Aorta (tissue), 5 donors: ENCODE results near the gene SRGAP1. TPM values are rescaled to one million over a fixed set of nuclear protein-coding genes. Genes with fewer than 3 reads are reported as not detected.
"Not testable (repeated sequence)": the region's sequence is repeated elsewhere in the genome, so short reads cannot be mapped to it uniquely, and the experiment has no call there.

Source experiments
- ATAC-seq: fragments of 200-7000 bp; cut with Tn5 transposase; one replicate; pipeline ENCODE4 v1.9.1; 2022; ENCODE audit warnings: moderate library complexity; ENCODE audit not compliant: low FRiP score
- DNase-seq, 2 donors: peaks; one replicate each; pipeline ENCODE4 v3.0.0-alpha.2; 2020
- H3K27ac ChIP-seq, 2 donors: one replicate each; pipeline ENCODE4 v1.5.1; 2013; ENCODE audit warnings: low read length in 2 of 2, mild to moderate bottlenecking in 2 of 2, moderate library complexity in 2 of 2, control low read depth in 1 of 2, inconsistent platforms in 1 of 2, low read depth in 1 of 2
- H3K27me3 ChIP-seq, 2 donors: one replicate each; pipeline ENCODE4 v1.6.1; 2013; ENCODE audit warnings: control low read depth in 1 of 2, low read length in 1 of 2, mild to moderate bottlenecking in 1 of 2, moderate library complexity in 1 of 2; ENCODE audit not compliant: insufficient read depth in 2 of 2, control insufficient read depth in 1 of 2
- H3K36me3 ChIP-seq, 2 donors: one replicate each; pipeline ENCODE4 v1.6.1; 2013; ENCODE audit warnings: control low read depth in 1 of 2, low read length in 1 of 2, mild to moderate bottlenecking in 1 of 2; ENCODE audit not compliant: insufficient read depth in 2 of 2, control insufficient read depth in 1 of 2
- H3K4me1 ChIP-seq, 2 donors: one replicate each; pipeline ENCODE4 v1.6.1; 2013; ENCODE audit warnings: low read length in 2 of 2, control low read depth in 1 of 2, mild to moderate bottlenecking in 1 of 2, moderate library complexity in 1 of 2; ENCODE audit not compliant: insufficient read depth in 2 of 2, control insufficient read depth in 1 of 2
- H3K4me3 ChIP-seq, 2 donors: one replicate each; pipeline ENCODE4 v1.5.1; 2013; ENCODE audit warnings: low read length in 2 of 2, control low read depth in 1 of 2, mild to moderate bottlenecking in 1 of 2
- H3K9me3 ChIP-seq: one replicate; pipeline ENCODE4 v1.6.1; 2013; ENCODE audit warnings: mild to moderate bottlenecking, low read length; ENCODE audit not compliant: control insufficient read depth
- WGBS, 2 donors: extraction: QIAGEN DNeasy Blood & Tissue Kit; methylation state at CpG; one replicate each; pipeline ENCODE4 v1.1.7; 2013; 5-methylcytosine and 5-hydroxymethylcytosine counted together
- intact Hi-C, 2 donors: fragments of 100-400 bp; cut with DNase I; formaldehyde crosslinking; loops; one replicate each; pipeline versions ENCODE4 v1.14.2 to v1.15.0; 2022
- polyA plus RNA-seq, 2 donors: library from polyadenylated mRNA; stranded (reverse); fragments of 200-250 nt; gene quantifications; one replicate each; pipeline ENCODE4 v1.2.3, GENCODE V29; 2013
- total RNA-seq, 2 donors: library from RNA; stranded (reverse); fragmentation: NEBNext Ultra II Directional; extraction: Animal tissue kit (Norgen Biotek cat#: 25700); gene quantifications; one replicate each; pipeline ENCODE4 v1.2.1, GENCODE V29; 2021
- donor health status: healthy with polysubstance abuse.
- donor health status: Bipolar disorder and iron deficiency.
- donor health status: DM: no; HTN: no; CAD: no.
- donor health status: DM: no; HTN: no; CAD: no.
- donor health status: DM: yes; HTN: yes; CAD: no.

The SRGAP1 gene
- total and polyA plus RNA-seq, 4 donors, result 0.88 to 15.5 (median 6.0) TPM

GRCh38 chr12:64130476-64130875 lies 286.0 kb downstream of the SRGAP1 start:
- H3K4me3 ChIP-seq, H3K27ac ChIP-seq, DNase-seq, ATAC-seq, H3K27me3 ChIP-seq, H3K9me3 ChIP-seq, H3K36me3 ChIP-seq, intact Hi-C loops, H3K4me1 ChIP-seq: not testable (repeated sequence)
- 92 to 97% methylated on average over 2 of the region's 2 CpGs for WGBS, 2 donors

- H3K4me3 ChIP-seq, H3K36me3 ChIP-seq, H3K27me3 ChIP-seq, intact Hi-C loops, H3K9me3 ChIP-seq, H3K27ac ChIP-seq, H3K4me1 ChIP-seq, DNase-seq, ATAC-seq: not testable (repeated sequence)
- 85 to 95% methylated on average over 6 of the region's 6 CpGs for WGBS, 2 donors
Observed at GRCh38 chr12:64131456-64131855, 287.0 kb downstream of the SRGAP1 start.

- H3K4me1 ChIP-seq, ATAC-seq, H3K4me3 ChIP-seq, H3K27ac ChIP-seq, DNase-seq, H3K27me3 ChIP-seq, intact Hi-C loops, H3K9me3 ChIP-seq, H3K36me3 ChIP-seq: not testable (repeated sequence)
- WGBS, 2 donors, result 98 to 100% methylated on average over 2 of the region's 2 CpGs
Observed at GRCh38 chr12:64132672-64133071, 288.2 kb downstream of the SRGAP1 start.

- 83 to 89% methylated on average over 6 of the region's 6 CpGs for WGBS, 2 donors
- no peak overlapping the region for H3K4me3 ChIP-seq
- intact Hi-C loops, result no loop called here
- ATAC-seq, result no peak
- no peaks in the 10 kb centered on the region for H3K9me3 ChIP-seq
- no peaks in the 10 kb centered on the region for H3K4me1 ChIP-seq
- H3K27me3 ChIP-seq, result no peaks in the 10 kb centered on the region
- H3K27ac ChIP-seq, result no peak overlapping the region
- no peak for DNase-seq
- no peaks in the 10 kb centered on the region for H3K36me3 ChIP-seq
Observed at GRCh38 chr12:64137117-64137516, 292.6 kb downstream of the SRGAP1 start.

GRCh38 chr12:64139021-64139420 lies 294.5 kb downstream of the SRGAP1 start:
- Histone ChIP-seq H3K36me3 (peaks cover 0 to 3% of the 10 kb centered on the region in 2 donors), H3K4me1 (no peaks in the 10 kb centered on the region), H3K27ac (no peak overlapping the region), H3K4me3 (no peak overlapping the region), H3K27me3 (no peaks in the 10 kb centered on the region), H3K9me3 (no peaks in the 10 kb centered on the region)
- 98 to 100% methylated on average over 1 of the region's 1 CpG for WGBS, 2 donors
- DNase-seq (no peak), ATAC-seq (no peak)
- intact Hi-C loops, result no loop called here

GRCh38 chr12:64142382-64142781 lies 297.9 kb downstream of the SRGAP1 start:
- H3K36me3 ChIP-seq, result peaks cover 0 to 3% of the 10 kb centered on the region in 2 donors
- ATAC-seq (no peak), DNase-seq (no peak)
- intact Hi-C loops, result no loop called here
- no peaks in the 10 kb centered on the region for H3K4me1 ChIP-seq
- 81 to 93% methylated on average over 7 of the region's 7 CpGs for WGBS, 2 donors
- H3K4me3 ChIP-seq, result no peak overlapping the region
- no peak overlapping the region for H3K27ac ChIP-seq
- H3K9me3 ChIP-seq, result no peaks in the 10 kb centered on the region
- H3K27me3 ChIP-seq, result no peaks in the 10 kb centered on the region

GRCh38 chr12:64142784-64143183 lies 298.3 kb downstream of the SRGAP1 start:
- WGBS, 2 donors, result 93 to 95% methylated on average over 7 of the region's 7 CpGs
- DNase-seq (no peak), ATAC-seq (no peak)
- no peaks in the 10 kb centered on the region for H3K27me3 ChIP-seq
- intact Hi-C loops, result no loop called here
- peaks cover 0 to 3% of the 10 kb centered on the region in 2 donors for H3K36me3 ChIP-seq
- no peaks in the 10 kb centered on the region for H3K9me3 ChIP-seq
- no peaks in the 10 kb centered on the region for H3K4me1 ChIP-seq
- no peak overlapping the region for H3K27ac ChIP-seq
- H3K4me3 ChIP-seq, result no peak overlapping the region

GRCh38 chr12:64145226-64145625 lies 300.7 kb downstream of the SRGAP1 start:
- Histone ChIP-seq H3K36me3 (peaks cover 0 to 3% of the 10 kb centered on the region in 2 donors), H3K9me3 (no peaks in the 10 kb centered on the region), H3K4me3 (no peak overlapping the region), H3K27ac (no peak overlapping the region), H3K27me3 (no peaks in the 10 kb centered on the region), H3K4me1 (no peaks in the 10 kb centered on the region)
- DNase-seq, result no peak
- no peak for ATAC-seq
- 90 to 93% methylated on average over 5 of the region's 5 CpGs for WGBS, 2 donors
- intact Hi-C loops, result no loop called here

GRCh38 chr12:64147011-64147631 lies 302.6 kb downstream of the SRGAP1 start:
- DNase-seq (no peak), ATAC-seq (no peak)
- intact Hi-C loops, result no loop called here
- H3K4me1 ChIP-seq, result no peaks in the 10 kb centered on the region
- 54 to 58% methylated on average over 21 of the region's 21 CpGs for WGBS, 2 donors
- H3K27me3 ChIP-seq, result no peaks in the 10 kb centered on the region
- no peak overlapping the region for H3K27ac ChIP-seq
- no peak overlapping the region for H3K4me3 ChIP-seq
- no peaks in the 10 kb centered on the region for H3K9me3 ChIP-seq
- peaks cover 0 to 3% of the 10 kb centered on the region in 2 donors for H3K36me3 ChIP-seq
